ENCODE measurements around the gene ECE1. TPM values are rescaled to one million over a fixed set of nuclear protein-coding genes. Genes with fewer than 3 reads are reported as not detected.
A peak's percentile ranks its signal among the peaks of the same experiment; 100 is the strongest.

Gene ECE1
- total and polyA plus RNA-seq, 9 of the 15 experiments (the other 6 are each of a cell fraction or from before 2014, with no cell fraction given) = 0.56 to 34.8 (median 11.0) TPM

- TF ChIP-seq CBX5 (IDR thresholded peaks at IDR 0.05; ENCODE audit: borderline replicate concordance, low read depth) (no peak), MEF2D (tag; conservative IDR thresholded peaks at IDR 0.05; ENCODE audit: low read depth) (no peak), ZNF785 (CRISPR knock-in tag; IDR thresholded peaks at IDR 0.05) (no peak), TFE3 (CRISPR knock-in tag; IDR thresholded peaks at IDR 0.05) (no peak), SLC30A9 (CRISPR knock-in tag; IDR thresholded peaks at IDR 0.05) (no peak), KLF13 (tag; IDR thresholded peaks at IDR 0.05; ENCODE audit: borderline replicate concordance, low read depth) (peak; percentile 36; the same call in 1 of the 2 replicates), ZNF133 (CRISPR knock-in tag; IDR thresholded peaks at IDR 0.05) (no peak), FOSL1 (tag; conservative IDR thresholded peaks at IDR 0.05) (no peak), MEIS2 (IDR thresholded peaks at IDR 0.05; ENCODE audit: partially characterized antibody) (no peak), NR0B1 (IDR thresholded peaks at IDR 0.05; ENCODE audit: partially characterized antibody) (no peak), HDGF (IDR thresholded peaks at IDR 0.05) (0 out of 2 replicates have a peak, but pooled peaks have one; percentile 21), LEF1 (IDR thresholded peaks at IDR 0.05) (no peak), KLF10 (CRISPR knock-in tag; IDR thresholded peaks at IDR 0.05) (no peak), ERF (CRISPR knock-in tag; IDR thresholded peaks at IDR 0.05) (peak; percentile 67), CBFB (CRISPR knock-in tag; IDR thresholded peaks at IDR 0.05) (no peak), PTTG1 (tag; IDR thresholded peaks at IDR 0.05; ENCODE audit: low read depth) (no peak), ID3 (CRISPR knock-in tag; IDR thresholded peaks at IDR 0.05) (no peak), ID3 (tag; IDR thresholded peaks at IDR 0.05) (peak; percentile 94), USF1 (CRISPR knock-in tag; IDR thresholded peaks at IDR 0.05) (no peak), TARDBP (IDR thresholded peaks at IDR 0.05) (no peak), E2F4 (CRISPR knock-in tag; IDR thresholded peaks at IDR 0.05; ENCODE audit: low read depth) (no peak), KAT7 (CRISPR knock-in tag; IDR thresholded peaks at IDR 0.05; ENCODE audit: borderline replicate concordance) (no peak), ELF2 (CRISPR knock-in tag; IDR thresholded peaks at IDR 0.05) (no peak), POLR2A (conservative IDR thresholded peaks at IDR 0.05) (peak; percentile 90), MCM3 (IDR thresholded peaks at IDR 0.05) (no peak)
These were observed 113.4 kb downstream of the ECE1 start, which contains the start of gene EIF4G3 (continued) for GRCh38 chr1:21176586-21177555.
